GM21390 (cell line): Measurements from ENCODE around the gene SLC25A21.

Experiments used
- ATAC-seq: cut with Tn5 transposase; IDR thresholded peaks from one replicate; pipeline ENCODE4 v1.9.1; 2021; ENCODE audit not compliant: unreplicated experiment

Gene SLC25A21

GRCh38 chr14:36657399-36658122 is 514.8 kb downstream of the SLC25A21 start:
- ATAC-seq, result no peak

- no peak for ATAC-seq
Observed at GRCh38 chr14:36656687-36657398, 515.6 kb downstream of the SLC25A21 start.

- no peak for ATAC-seq
Observed at GRCh38 chr14:36655963-36656686, 516.3 kb downstream of the SLC25A21 start.

- no peak for ATAC-seq
Observed at GRCh38 chr14:36655571-36655962, 516.8 kb downstream of the SLC25A21 start.

GRCh38 chr14:36654794-36655381 is 517.5 kb downstream of the SLC25A21 start:
- no peak for ATAC-seq

GRCh38 chr14:36653962-36654793 is 518.2 kb downstream of the SLC25A21 start:
- ATAC-seq, result no peak

- no peak for ATAC-seq
Observed at GRCh38 chr14:36653413-36653812, 519.0 kb downstream of the SLC25A21 start.

GRCh38 chr14:36652542-36653201 is 519.7 kb downstream of the SLC25A21 start:
- no peak for ATAC-seq

- ATAC-seq, result no peak
Observed at GRCh38 chr14:36649872-36650650, 522.3 kb downstream of the SLC25A21 start.

GRCh38 chr14:36647824-36648753 is 524.3 kb downstream of the SLC25A21 start:
- ATAC-seq, result no peak

GRCh38 chr14:36647417-36647823 is 525.0 kb downstream of the SLC25A21 start:
- ATAC-seq, result no peak

- ATAC-seq, result no peak
Observed at GRCh38 chr14:36646664-36647416, 525.6 kb downstream of the SLC25A21 start.

GRCh38 chr14:36633580-36633979 is 538.8 kb downstream of the SLC25A21 start:
- no peak for ATAC-seq
